Testis (tissue), 3 donors: ENCODE results near the gene MYMX. TPM values are rescaled to one million over a fixed set of nuclear protein-coding genes. Genes with fewer than 3 reads are reported as not detected.
"Not testable (repeated sequence)": the region's sequence is repeated elsewhere in the genome, so short reads cannot be mapped to it uniquely, and the experiment has no call there.

Experiments used
- DNase-seq: peaks from one replicate; pipeline ENCODE4 v3.0.0-alpha.2; 2019
- H3K27ac ChIP-seq, 2 donors: fragments of 200-600 bp; sonication (generic); one replicate each; pipeline ENCODE4 v1.5.1; 2019
- H3K27me3 ChIP-seq: fragments of 200-600 bp; sonication (generic); one replicate; pipeline ENCODE4 v1.5.1; 2019
- H3K36me3 ChIP-seq: fragments of 200-600 bp; sonication (generic); one replicate; pipeline ENCODE4 v1.5.1; 2017; ENCODE audit warnings: low read depth; ENCODE audit errors: missing control alignments
- H3K4me1 ChIP-seq: fragments of 200-600 bp; sonication (generic); one replicate; pipeline ENCODE4 v1.5.1; 2019
- H3K4me3 ChIP-seq, 2 donors: fragments of 200-600 bp; sonication (generic); one replicate each; pipeline ENCODE4 v1.5.1; 2017 to 2019
- H3K9me3 ChIP-seq: fragments of 200-600 bp; sonication (generic); one replicate; pipeline ENCODE4 v1.5.1; 2017
- POLR2A ChIP-seq: fragments of 450-650 bp; IDR thresholded peaks from one replicate; pipeline ENCODE4 v1.6.1; 2017; ENCODE audit warnings: antibody characterized with exemption, mild to moderate bottlenecking, moderate library complexity
- WGBS, 2 donors: methylation state at CpG; one replicate each; pipeline ENCODE4 v1.1.5; 2018; 5-methylcytosine and 5-hydroxymethylcytosine counted together
- intact Hi-C: fragments of 100-400 bp; cut with DNase I; formaldehyde crosslinking; loops from one replicate; pipeline ENCODE4 v1.15.1; 2023; ENCODE audit warnings: low total_unique reads
- polyA plus RNA-seq: library from polyadenylated mRNA; stranded (reverse); fragments of 350-450 nt; fragmentation: Illumina TruSeq; extraction: RNeasy Lipid Tissue Mini Kit (QIAGEN cat#74804); gene quantifications from one replicate; pipeline ENCODE4 v1.2.3, GENCODE V29; 2014; ENCODE audit warnings: low read depth, low replicate concordance; ENCODE audit not compliant: insufficient read depth
- total RNA-seq, 2 donors: library from RNA; depleted of rRNA; stranded (reverse); fragments of >200 nt; gene quantifications; one replicate each; pipeline ENCODE4 v1.2.3, GENCODE V29; 2016
- TF ChIP-seq, protein P1 (sequence below), 3 experiments: fragments of 450-650 bp in 2 of 3; fragments of 200-600 bp in 1 of 3; sonication (generic) in 1 of 3; IDR thresholded peaks; one replicate each; pipeline ENCODE4 v1.5.1; 2016 to 2019; ENCODE audit warnings: antibody characterized with exemption in 3 of 3, mild to moderate bottlenecking in 2 of 3, moderate library complexity in 1 of 3

Gene MYMX
- total and polyA plus RNA-seq, 3 donors from 2014 or later: 0.73 to 0.87 TPM; not detected in 1

DNA sequence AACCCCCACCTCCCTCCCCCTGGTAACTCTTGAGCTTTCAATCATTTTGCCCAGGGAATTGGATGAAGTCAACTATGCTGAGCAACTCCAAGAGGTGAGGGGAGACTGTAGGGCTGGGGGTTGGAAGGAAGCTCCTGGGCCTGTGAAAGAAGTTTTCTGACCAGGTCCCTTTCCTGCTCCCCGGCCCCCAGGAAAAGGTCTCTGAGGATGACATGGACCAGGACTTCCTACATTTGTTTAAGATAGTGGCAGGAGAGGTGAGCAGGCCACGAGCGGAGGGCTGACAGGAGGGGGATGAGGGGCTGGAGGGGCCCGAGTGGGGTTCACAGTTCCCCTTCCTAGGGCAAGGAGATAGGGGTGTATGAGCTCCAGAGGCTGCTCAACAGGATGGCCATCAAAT, 36.3 kb upstream of the MYMX start:
- H3K4me3 ChIP-seq: no peak overlapping the region
- intact Hi-C loops: no loop called here
- no peak for DNase-seq
- H3K4me1 ChIP-seq: no peaks in the 10 kb centered on the region
- TF ChIP-seq POLR2A: no peak
- TF ChIP-seq, protein P1, sequence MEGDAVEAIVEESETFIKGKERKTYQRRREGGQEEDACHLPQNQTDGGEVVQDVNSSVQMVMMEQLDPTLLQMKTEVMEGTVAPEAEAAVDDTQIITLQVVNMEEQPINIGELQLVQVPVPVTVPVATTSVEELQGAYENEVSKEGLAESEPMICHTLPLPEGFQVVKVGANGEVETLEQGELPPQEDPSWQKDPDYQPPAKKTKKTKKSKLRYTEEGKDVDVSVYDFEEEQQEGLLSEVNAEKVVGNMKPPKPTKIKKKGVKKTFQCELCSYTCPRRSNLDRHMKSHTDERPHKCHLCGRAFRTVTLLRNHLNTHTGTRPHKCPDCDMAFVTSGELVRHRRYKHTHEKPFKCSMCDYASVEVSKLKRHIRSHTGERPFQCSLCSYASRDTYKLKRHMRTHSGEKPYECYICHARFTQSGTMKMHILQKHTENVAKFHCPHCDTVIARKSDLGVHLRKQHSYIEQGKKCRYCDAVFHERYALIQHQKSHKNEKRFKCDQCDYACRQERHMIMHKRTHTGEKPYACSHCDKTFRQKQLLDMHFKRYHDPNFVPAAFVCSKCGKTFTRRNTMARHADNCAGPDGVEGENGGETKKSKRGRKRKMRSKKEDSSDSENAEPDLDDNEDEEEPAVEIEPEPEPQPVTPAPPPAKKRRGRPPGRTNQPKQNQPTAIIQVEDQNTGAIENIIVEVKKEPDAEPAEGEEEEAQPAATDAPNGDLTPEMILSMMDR (IDR thresholded peaks at IDR 0.05): no peak
- H3K9me3 ChIP-seq: no peaks in the 10 kb centered on the region
- H3K27ac ChIP-seq: no peak overlapping the region
- H3K27me3 ChIP-seq: no peaks in the 10 kb centered on the region
- H3K36me3 ChIP-seq: no peaks in the 10 kb centered on the region
- 95 to 100% methylated on average over 4 of the region's 4 CpGs for WGBS, 2 donors

DNA sequence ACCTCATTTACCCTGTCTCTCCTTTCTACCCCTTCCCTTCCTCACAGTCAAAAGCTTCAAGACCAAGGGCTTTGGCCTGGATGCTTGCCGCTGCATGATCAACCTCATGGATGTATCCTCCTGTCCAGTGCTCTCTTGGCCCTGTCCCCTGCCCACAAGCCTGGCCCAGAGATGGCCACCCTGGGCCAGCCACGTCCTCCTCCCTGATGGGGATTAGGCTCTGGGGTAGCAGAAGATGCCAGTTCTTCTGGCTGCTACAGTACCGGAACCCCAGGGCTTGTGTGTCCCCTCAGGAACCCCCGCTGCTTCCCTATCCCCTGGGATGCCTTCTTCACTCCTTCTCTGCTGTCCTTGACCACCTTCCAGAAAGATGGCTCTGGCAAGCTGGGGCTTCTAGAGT, 35.8 kb upstream of the MYMX start:
- H3K27me3 ChIP-seq: no peaks in the 10 kb centered on the region
- no peaks in the 10 kb centered on the region for H3K9me3 ChIP-seq
- WGBS, 2 donors: 91% methylated on average over 4 of the region's 4 CpGs
- H3K4me1 ChIP-seq: no peaks in the 10 kb centered on the region
- TF ChIP-seq, protein P1 (IDR thresholded peaks at IDR 0.05): no peak
- TF ChIP-seq POLR2A: no peak
- no peak overlapping the region for H3K27ac ChIP-seq
- intact Hi-C loops: no loop called here
- DNase-seq: no peak
- H3K36me3 ChIP-seq: no peaks in the 10 kb centered on the region
- H3K4me3 ChIP-seq: no peak overlapping the region

GRCh38 chr6:44181784-44182183, 34.9 kb upstream of the MYMX start:
- H3K4me3 ChIP-seq, H3K27me3 ChIP-seq, DNase-seq, H3K36me3 ChIP-seq, H3K9me3 ChIP-seq, intact Hi-C loops, H3K4me1 ChIP-seq, H3K27ac ChIP-seq: not testable (repeated sequence)

GRCh38 chr6:44182911-44183390, 33.8 kb upstream of the MYMX start:
- no peaks in the 10 kb centered on the region for H3K36me3 ChIP-seq
- DNase-seq: no peak
- intact Hi-C loops: no loop called here
- H3K9me3 ChIP-seq: no peaks in the 10 kb centered on the region
- H3K4me1 ChIP-seq: no peaks in the 10 kb centered on the region
- TF ChIP-seq POLR2A: no peak
- TF ChIP-seq, protein P1 (IDR thresholded peaks at IDR 0.05): no peak
- H3K27ac ChIP-seq: no peak overlapping the region
- H3K27me3 ChIP-seq: no peaks in the 10 kb centered on the region
- whole genome bisulfite sequencing, 2 donors: 89 to 92% methylated on average over 4 of the region's 4 CpGs
- no peak overlapping the region for H3K4me3 ChIP-seq

DNA sequence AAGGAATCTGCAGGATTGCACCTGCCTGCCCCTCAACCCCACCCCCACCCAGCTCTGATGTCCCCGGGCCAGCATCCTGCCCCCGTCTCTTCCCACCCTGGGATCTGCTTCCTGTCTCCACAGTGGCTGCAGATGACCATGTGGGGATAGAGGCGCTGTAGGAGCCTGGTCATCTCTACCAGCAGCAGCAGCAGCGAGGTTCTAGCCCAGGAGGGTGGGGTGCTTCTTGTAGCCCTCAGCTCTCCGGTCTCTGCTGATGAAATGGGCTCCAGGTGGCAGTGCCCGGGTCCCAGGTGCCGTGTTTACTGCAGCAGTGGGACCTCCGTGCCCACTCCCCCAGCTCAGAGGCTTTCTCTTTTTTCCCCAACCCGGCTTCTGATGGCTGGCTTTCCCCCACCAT, 32.9 kb upstream of the MYMX start:
- Histone ChIP-seq H3K4me3 (no peak overlapping the region), H3K27me3 (no peaks in the 10 kb centered on the region), H3K36me3 (no peaks in the 10 kb centered on the region), H3K4me1 (no peaks in the 10 kb centered on the region), H3K9me3 (no peaks in the 10 kb centered on the region), H3K27ac (no peak overlapping the region)
- no peak for DNase-seq
- intact Hi-C loops: no loop called here
- TF ChIP-seq, protein P1 (IDR thresholded peaks at IDR 0.05): no peak
- no peak for TF ChIP-seq POLR2A
- 79 to 92% methylated on average over 8 to 9 of the region's 9 CpGs for WGBS, 2 donors

GRCh38 chr6:44185356-44185755, 31.4 kb upstream of the MYMX start:
- H3K9me3 ChIP-seq, H3K36me3 ChIP-seq, H3K27me3 ChIP-seq, H3K4me3 ChIP-seq, H3K27ac ChIP-seq, DNase-seq, H3K4me1 ChIP-seq, intact Hi-C loops: not testable (repeated sequence)
- WGBS, 2 donors: 89 to 91% methylated on average over 7 of the region's 7 CpGs
